Inflammatory macrophage (primary cell): Measurements from ENCODE around the gene AGFG2.

ENCODE experiments used
- DNase-seq, 2 donors: peaks; one replicate each; pipeline ENCODE4 v3.0.0-alpha.2; 2020 to 2022

AGFG2 gene

DNA sequence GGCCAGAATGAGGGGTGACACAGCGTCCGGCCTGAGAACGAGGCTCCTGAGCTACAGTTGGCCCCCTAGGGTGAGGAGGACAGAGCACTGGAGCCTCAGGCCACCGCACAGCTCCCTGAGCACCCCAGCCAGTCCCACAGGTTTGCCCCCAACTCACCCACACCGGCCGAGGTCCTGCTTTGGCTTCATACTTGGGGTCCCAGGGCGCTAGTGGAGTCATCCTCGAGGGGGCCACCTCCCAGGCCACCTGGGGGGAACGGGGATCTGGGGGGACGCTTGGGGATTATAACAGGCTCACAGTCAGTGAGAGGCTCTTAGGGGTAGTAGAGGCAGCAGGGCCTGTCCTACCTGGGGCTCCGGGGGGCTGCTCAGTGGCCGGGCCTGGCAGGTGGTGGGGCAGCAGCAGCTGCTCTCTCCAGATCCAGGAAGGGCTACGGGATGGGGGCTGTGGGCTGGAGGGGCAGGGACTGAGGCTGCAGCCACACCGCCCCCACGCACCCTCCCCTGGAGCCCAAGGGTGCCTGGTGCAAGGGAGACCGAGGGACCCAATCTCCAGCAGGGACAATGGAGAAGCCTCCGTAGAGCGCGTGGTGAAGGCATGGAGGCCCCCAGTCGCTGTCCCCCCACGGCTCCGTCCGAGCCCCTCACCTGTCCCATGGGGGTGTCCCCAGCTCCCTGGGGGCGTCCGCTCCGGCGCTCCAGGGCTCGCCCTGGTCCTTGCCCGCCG, 34.1 kb downstream of the AGFG2 start:
- DNase-seq: no peak

DNA sequence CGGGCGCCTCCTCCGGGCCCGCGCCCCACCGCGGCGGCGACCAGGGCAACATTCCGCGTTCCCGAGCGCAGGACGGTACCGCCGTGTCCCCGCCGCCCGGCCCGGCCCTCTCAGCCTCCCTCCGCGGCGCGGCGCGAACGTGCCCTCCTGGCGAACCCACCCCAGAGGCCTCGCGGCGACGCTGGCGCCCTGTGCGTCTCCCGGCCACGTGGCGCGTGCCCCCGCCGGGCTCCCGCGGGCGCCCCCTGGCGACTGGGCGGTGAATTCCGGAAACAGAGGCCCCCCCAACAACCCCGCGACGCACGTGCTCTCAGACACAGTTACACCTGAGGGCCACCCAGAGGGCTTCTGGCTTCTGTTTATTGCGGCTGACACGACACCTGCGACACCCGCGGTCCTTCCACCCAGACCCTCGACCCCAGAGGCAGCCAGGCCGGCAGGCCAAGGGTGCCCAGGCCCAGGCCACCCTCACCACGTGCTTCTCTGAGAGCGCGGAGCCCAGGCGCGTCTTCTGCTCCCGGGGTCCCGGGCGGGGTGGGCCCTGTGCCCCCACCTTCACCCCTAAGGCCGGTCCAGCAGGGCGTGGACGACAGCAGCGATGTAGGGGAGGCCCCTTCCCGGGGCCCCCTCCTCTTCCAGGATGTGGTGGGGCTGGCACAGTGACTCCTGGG, 34.8 kb downstream of the AGFG2 start, which contains the start of gene SAP25:
Gene SAP25, minus strand, starts transcription at position 210 of the 671 bp plus-strand sequence. Its CDS starts 158 bp downstream, at position 52.
- no peak for DNase-seq

DNA sequence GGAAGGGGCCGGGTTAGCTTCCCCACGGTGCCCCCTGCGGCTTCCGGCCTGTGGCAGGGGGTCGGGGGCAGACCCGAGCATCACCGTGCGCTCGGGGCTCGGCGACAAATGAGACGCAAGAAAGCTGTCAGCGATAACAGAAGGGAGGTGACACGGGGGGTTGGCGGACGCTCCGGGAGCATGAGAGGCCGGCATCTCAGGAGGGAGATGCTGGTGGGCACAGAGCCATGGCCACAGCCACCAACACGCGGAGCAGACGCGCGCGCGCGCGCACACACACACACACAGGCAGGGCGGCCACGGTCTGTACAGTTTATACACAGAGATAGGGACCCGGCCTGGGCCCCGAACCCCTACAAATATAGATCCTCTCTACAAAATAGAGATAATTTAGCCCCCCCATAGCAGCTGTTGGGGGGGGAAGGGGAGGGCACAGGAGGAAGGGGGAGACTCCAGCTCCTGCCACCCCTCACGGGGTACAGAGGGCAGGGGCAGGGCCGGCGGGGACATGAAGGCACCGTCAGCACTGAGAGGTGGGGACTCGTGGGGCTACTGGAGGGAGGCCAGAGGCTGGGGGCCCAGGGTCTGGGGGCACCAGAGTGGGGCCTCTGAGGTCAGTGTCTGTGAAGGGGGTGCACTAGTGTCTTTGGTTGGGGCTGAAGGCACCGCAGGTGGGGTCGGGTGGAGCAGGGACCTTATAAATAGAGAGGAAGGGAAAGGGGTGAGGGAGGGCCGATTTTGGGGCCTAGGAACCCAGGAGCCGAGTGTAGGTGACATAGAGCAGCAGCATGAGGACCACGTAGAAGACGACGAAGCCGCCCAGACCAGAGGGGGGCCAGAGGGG, 35.6 kb downstream of the AGFG2 start:
- DNase-seq: no peak

DNA sequence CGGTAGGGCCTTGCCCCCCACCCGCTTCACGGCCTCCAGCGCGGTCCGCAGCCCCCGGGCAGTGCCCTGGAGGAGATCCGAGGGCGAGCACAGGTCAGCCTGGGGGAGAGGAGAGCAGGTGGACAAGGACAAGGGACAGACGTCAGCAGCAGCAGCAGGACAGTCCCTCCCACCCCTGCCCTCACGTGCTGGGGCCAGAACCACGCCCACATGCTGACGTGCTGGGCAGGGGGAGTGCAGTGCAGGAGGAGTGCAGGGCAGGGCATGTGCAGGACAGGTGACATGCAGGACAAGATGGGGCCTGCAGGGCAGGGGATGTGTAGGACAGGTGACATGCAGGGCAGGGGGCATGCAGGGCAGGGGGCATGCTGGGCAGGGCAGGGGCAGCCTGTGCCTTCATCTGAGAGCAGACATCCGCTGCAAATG, 36.2 kb downstream of the AGFG2 start:
- DNase-seq: no peak

DNA sequence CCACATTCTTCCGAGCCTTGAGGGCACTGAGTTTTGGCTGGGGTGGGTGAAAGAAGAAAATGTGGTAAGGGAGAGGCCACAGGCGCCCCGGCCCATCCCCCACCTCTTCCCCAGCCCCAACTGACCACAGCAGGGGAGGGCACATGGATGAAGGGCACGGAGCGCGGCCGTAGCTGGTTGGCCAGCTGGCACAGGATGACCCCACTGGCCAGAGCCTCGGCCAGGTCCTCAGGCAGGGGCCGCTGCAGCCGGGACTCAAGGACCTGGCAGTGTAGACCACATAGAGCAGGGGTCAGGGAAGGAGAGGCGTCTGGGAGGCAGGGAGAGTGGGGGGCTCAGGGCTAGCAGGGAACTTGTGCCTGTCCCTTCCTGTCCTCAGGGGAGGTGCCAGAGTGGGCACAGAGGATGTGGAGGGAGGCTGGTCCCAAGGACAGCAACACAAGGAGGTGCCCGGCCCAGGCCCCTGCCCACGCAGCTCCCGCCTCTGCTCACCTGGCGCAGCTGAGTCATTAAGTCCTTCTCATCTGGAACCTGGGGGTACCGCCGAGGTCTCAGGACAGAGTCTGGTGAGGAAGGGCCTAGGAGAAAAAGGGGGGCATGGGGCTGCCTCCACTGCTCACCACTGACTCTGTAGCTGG, 36.9 kb downstream of the AGFG2 start:
- DNase-seq: no peak

DNA sequence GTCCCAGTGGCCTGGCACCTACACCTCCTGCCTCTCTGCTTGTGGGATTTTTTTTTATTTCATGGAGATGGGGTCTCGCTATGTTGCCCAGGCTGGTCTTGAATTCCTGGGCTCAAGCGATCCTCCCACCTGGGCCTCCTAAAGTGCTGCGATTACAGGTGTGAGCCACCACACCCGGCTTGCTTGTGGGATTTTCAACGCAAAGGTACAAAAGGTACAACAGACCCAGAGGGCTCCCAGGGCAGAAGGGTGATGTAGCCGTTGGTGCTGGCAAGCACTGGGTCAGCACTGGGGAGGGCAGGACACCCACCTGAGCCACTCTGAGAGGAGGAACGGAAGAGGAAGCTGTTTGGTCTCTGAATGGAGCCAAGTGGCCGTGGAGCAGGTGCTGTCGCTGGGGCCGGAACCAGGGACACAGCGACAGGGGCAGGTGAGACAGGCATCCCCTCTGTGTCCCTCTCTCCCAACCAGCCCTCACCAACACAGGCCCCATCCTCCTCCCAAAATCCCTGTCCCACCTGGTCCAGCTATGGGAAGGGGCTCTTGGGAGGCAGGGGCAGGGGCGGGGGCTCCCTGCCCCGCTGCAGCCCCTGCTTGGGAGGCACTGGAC, 37.5 kb downstream of the AGFG2 start:
- DNase-seq: no peak

DNA sequence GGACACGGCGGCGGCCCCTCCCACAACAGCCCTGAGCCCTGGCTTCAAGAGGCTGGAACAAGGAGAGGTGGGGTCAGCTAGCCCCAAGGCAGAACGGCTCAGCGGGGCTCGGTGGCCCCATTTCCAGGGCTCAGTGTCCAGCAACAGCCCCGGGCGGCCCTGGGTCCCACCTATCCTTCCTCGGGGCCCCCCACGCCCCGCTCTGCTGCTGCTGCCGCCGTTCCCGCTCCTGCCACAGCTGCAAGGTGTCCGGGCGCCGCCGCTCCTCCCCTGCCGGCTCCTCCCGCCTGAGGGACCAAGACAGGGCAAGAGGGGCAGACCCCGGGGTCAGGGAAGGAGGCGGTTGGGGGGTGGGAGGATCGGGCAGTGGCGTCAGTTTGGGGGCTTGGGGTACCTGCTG, 38.1 kb downstream of the AGFG2 start:
- no peak for DNase-seq

DNA sequence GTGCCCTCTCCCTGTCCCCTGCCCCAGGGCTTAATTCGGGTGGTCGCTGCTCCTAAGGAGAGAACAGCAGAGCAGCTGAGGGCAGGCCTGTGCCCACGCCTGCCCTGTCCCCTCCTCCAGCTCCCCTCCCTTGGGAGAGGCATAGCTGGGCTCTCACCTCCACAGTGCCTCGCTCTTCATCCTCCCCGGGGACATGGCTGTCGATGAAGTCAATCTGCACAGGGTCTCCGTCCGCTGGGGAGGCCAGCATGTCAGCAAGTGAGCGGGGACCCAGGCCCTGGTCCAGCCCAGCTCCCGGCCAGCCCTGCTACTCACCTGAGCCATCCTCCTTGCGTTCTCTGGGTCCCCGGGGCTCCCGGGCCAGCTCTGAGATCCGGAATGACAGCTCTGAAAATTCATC, 38.5 kb downstream of the AGFG2 start:
- DNase-seq: no peak

DNA sequence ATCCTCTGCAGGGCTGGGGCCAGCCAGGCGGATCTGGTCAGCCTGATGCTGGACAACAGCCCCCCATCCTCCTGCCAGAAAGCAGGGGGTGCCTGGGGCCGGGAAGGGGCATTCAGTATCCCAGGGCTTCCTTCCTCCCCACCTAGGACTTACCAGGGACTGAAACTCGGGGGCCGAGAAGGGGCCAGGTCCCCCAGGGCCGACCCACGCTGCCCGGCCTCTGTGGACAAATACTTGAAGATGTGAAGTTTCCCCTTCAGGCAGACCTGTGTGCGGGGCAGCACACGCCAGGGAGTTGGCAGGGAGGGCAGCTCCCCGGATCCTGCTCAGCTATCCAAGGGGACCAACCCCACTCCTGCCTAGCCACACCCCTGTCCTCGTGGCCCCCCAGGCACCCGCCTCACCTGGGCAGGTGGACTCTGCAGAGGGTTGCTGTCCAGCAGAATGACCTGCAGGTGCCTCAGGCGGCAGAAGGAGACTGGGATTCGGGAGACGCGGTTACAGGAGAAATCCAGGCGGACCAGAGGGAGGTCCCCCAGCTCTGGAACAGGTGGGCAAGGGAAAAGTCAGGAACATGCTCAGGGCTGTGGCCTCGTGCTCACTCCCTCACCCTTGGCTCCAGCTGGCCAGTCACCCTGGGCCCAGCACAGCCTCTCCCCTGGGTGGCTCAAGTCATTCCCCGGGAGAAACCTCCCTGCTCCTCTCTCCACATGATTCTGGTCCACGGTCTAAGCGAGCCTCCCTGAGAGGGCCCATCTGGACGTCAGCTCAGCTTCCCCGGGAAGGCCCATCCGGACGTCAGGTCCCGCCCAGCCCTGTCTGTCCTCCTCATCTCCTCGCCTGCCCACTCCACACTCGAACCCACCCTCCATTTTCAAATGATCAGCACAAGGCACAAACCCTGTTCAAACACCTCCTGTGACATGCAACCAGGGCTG, 39.5 kb downstream of the AGFG2 start:
- no peak for DNase-seq

DNA sequence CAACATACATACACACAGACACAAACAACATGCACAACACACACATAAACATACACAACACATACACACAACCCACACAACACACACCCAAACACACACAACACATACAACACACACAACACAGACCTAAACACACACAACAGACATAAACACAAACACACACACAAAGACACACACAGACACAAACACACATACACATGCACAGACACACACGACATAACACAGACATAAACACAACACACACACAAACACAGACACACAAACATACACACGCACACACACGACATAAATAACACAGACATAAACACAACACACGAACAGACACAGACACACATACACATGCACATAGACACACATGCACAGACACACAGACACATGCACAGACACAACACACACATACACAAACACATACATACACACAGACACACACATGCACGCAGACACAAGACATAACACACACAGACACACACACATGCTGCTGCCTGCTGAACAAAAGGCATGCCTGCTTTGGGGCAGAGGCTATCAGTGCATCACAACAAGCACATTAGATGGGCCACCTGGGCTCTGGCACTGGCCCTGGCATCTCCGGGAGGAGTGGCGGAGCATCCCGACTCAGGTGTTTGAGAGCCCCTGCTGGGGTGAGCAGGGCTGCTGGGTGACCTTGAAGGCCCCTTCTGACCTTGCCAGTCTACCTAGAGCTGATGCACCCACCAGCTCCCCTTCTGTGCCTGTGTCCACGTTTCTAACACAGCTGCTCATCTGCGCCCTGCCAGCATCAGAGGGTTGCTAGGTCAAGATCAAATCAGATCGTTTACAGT, 41.7 kb downstream of the AGFG2 start:
- DNase-seq: no peak

DNA sequence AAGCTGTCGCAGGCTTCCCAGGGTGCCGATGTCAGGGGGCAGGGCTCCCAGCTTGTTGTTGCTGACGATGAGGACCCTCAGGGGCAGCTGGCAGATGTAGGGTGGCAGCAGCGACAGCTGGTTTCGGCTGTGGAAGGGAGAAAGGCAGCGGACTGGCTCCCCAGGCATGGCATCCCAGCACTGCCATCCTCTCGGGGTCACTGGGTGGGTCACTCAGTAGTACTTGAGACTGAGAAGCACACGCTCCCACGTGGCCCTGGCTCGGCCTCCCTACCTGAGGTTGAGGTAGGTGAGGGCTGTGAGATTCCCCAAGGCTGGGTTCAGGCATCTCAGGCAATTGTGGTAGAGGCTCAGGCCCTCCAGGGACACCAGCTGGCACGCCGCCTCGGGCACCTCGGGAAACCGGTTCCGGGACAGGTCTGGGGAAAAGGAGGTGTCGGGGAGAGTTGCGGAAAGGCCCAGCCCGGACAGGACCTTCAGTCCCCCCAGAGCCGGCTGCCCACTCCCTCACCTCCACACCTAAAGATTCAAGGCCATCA, 43.1 kb downstream of the AGFG2 start:
- no peak for DNase-seq

DNA sequence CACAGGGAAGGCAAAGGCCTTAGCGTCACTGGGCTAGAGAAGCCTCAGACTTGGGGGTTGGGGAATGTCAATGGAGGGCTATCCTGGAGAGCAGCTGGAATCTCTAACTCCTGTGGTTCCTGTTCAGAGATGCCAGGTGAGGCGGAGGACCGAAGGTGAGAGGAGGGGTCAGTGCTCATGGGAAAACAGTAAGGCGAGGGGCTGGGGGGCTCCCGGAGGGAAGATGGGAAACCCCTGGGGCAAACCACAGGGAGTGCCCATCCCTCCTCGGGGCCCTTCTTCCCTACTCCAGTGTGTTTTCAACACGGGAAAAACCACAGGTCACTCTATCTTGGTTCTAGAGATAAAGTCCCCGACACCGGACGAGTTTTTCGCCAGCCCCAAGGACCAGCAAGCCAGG, 43.6 kb downstream of the AGFG2 start:
- no peak for DNase-seq

DNA sequence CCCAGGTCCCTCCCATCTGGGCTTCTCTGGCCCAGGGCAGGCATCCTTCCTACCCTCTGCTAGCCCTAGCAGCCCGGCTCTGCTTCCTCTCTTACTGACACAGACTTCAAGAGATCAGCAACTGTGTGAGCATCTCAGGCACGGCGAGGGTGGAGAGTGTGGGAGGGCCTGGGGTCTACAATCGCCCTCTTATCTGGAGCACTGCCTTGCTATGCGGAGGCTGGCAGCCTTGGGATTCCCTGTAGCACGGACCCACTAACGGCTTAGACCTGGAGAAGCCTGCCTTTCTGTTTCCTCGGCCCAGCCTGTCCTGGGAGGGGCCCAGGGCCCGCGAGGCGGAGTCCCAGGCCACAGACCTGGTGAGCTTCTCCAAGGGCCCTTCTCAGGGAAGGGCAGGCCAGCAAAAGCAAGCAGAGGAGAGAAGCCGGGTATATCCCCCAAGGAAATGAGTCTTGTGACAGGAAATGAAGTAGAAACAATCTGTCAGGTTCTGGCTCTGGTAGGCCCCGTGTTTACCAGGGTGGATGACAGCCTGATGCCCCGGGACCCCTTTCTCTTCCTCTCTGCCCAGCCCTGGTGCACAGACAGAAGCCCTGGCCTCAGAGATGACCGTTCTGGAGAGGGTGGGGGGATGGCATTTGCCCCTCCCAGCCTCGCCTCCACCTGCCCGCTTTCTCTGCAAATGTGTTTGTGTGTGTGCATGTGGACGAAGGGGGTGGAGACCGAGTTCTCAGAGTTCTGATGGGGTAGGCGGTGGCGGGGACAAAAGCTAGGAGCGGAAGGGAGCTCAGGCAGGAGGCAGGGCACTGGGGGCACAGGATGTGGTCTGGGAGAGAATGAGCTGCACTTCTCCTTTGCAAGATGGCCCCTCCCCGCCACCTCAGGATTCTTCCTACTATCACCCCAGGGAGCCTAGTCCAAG, 44.4 kb downstream of the AGFG2 start:
- peak; percentile 87 to 88 for DNase-seq

DNA sequence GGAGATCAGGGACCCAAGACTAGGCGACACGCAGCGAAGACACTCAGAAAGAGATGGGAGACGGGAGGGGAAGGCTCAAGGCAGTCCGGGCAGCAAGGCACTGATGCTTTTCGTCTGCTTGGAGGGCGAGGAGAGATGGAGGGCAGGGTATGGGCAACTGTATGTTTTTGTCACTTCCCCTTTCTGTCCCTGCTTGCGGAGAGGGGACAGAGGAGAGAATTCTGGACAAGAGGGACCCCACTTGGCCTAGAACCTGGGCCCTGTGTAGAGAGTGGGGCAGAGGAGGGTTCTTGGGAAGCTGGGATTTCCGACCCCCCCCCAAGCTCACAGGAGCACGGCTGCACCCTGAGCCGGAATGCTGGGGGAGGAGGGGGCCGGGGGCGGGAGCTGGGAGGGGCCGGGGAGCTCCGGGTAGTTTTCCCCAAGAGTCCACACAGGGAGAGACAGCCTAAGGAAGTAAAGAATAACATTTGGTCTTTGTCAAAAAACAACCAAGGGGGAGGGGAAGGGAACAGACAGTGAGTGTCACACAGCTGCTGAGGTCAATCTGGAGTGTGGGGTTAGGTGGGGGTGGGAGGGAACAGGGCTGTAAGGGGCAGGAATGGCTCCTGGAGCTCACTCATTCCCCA, 45.2 kb downstream of the AGFG2 start:
- DNase-seq: peak; percentile 54 to 73

DNA sequence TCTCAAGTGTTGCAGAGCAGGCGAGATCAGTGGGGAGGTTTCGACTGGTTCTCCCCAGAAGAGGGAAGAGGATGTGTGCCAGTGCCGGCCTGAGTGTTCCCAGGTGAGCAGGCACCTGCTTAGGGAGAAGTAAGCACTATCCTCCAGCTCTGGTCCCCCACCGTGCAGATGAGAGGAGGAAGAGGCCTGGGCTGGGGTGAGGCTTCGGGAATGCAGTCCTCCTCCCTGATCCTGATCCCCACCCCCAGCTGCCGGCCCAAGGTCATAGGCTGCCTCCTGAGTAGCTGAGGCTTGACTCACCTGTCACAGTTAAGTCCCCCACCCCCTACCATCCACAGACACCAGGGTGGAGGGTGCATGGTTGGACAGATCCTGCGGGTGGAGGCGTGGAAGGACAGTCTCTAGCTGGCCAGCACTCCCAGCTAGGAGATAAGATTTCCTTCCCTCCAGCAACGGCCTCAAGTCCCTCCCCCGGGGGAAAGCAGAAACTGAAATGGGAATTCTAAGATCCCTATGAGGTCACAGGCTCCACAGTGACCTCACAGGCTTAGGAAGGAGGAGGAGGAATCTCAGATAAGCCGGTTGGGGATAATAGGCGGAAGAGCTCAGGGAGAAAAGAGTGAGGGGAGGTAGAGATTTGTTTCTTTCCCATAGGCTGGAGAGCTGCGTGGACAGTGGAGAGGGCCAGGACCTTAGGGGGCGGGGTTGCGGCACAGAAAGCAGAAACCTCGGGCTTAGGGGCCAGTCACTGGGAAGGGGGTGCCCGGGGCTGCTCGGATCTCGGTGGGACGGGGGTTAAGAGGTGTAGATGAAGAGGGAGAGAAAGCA, 45.9 kb downstream of the AGFG2 start:
- DNase-seq: peak; percentile 22 to 57

DNA sequence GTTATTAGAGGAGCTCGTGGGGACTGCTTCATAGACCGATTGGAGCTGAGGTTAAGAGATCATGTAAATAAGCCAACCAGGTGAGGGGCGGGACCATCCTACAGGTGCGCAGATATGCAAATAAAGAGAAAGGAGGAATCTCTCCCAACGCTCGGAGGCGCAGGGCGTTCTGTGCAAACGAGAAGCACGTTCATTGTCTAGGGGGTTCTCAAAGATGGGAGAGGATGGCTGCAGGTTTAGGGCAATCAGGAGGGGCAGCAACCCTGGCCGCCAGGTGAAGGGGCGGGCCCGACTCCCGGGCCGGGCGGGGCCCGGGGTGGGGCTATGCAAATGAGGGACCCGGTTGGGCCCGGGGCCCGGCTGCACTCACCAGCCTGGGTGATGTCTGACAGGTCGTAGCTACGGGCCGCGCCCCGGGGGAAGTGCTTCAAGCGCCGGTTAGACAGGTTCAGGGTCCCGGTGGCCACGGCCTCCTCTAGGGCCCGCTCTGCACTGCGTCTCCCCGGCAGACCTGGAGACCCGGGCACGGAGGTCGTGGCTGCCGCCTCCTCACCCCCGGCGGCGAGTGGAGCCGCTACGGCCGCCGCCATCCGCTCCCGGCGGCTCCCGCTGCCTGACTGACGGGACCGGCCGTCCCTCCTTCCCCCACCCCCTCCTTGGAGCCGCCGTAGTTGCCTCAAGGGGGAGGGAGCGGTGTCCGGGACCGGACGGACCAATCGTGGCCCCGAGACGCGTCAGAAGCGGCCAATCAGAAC, 46.7 kb downstream of the AGFG2 start, which contains the start of gene LRCH4:
Gene LRCH4, minus strand, starts transcription at position 619 of the 755 bp plus-strand sequence. Its CDS starts 29 bp downstream, at position 590.
- DNase-seq: peak in 1 of 2 donors; percentile 37
